NCI-H128 (cell line): ENCODE measurements around the gene PRKAG3.
"Not testable (repeated sequence)": the region's sequence is repeated elsewhere in the genome, so short reads cannot be mapped to it uniquely, and the experiment has no call there.

Experiments
- DNase-seq: peaks from one replicate; lab custom pipeline; 2025; ENCODE audit not compliant: unreplicated experiment; lab: John Stamatoyannopoulos, UW

PRKAG3 gene

GRCh38 chr2:218863021-218863520, 31.5 kb upstream of the PRKAG3 start:
- no peak for DNase-seq

GRCh38 chr2:218861645-218862318, 30.2 kb upstream of the PRKAG3 start:
- no peak for DNase-seq

GRCh38 chr2:218860950-218861381, 29.4 kb upstream of the PRKAG3 start:
- peak; percentile 39 for DNase-seq

GRCh38 chr2:218859988-218860831, 28.6 kb upstream of the PRKAG3 start:
- no peak for DNase-seq

GRCh38 chr2:218859556-218859987, 28.0 kb upstream of the PRKAG3 start, which contains the start of gene WNT6:
WNT6 (plus strand) TSS chr2:218859805; CDS start chr2:218860038, 233 bp downstream.
- DNase-seq, result no peak

GRCh38 chr2:218858671-218859555, 27.3 kb upstream of the PRKAG3 start:
- no peak for DNase-seq

- no peak for DNase-seq
Observed at GRCh38 chr2:218858138-218858445, 26.5 kb upstream of the PRKAG3 start.

- no peak for DNase-seq
Observed at GRCh38 chr2:218857371-218858137, 26.0 kb upstream of the PRKAG3 start.

- DNase-seq, result no peak
Observed at GRCh38 chr2:218856896-218857243, 25.3 kb upstream of the PRKAG3 start.

GRCh38 chr2:218856167-218856895, 24.7 kb upstream of the PRKAG3 start:
- DNase-seq, result no peak

- no peak for DNase-seq
Observed at GRCh38 chr2:218855305-218856166, 23.9 kb upstream of the PRKAG3 start.

- DNase-seq, result no peak
Observed at GRCh38 chr2:218854860-218855259, 23.3 kb upstream of the PRKAG3 start.

- no peak for DNase-seq
Observed at GRCh38 chr2:218853766-218854165, 22.2 kb upstream of the PRKAG3 start.

GRCh38 chr2:218852911-218853667, 21.5 kb upstream of the PRKAG3 start:
- DNase-seq, result peak; percentile 11

- DNase-seq, result no peak
Observed at GRCh38 chr2:218851286-218851685, 19.7 kb upstream of the PRKAG3 start.

GRCh38 chr2:218850796-218851195, 19.2 kb upstream of the PRKAG3 start:
- no peak for DNase-seq

GRCh38 chr2:218849721-218850120, 18.1 kb upstream of the PRKAG3 start:
- DNase-seq, result no peak

GRCh38 chr2:218846963-218847362, 15.4 kb upstream of the PRKAG3 start:
- DNase-seq, result not testable (repeated sequence)
